ENCODE results near the gene IRF9.

Gene IRF9

GRCh38 chr14:24179294-24179960 is 18.4 kb downstream of the IRF9 start:
- DNase-seq = no peak

GRCh38 chr14:24179961-24180796 is 19.1 kb downstream of the IRF9 start:
- peak; percentile 94 for DNase-seq

- no peak for DNase-seq
Observed at GRCh38 chr14:24181371-24182077, 20.5 kb downstream of the IRF9 start.

GRCh38 chr14:24182110-24182882 is 21.2 kb downstream of the IRF9 start:
- no peak for DNase-seq

- no peak for DNase-seq
Observed at GRCh38 chr14:24183014-24183481, 22.0 kb downstream of the IRF9 start.

GRCh38 chr14:24184104-24184970 is 23.3 kb downstream of the IRF9 start:
- DNase-seq = no peak

GRCh38 chr14:24185026-24185425 is 24.0 kb downstream of the IRF9 start:
- DNase-seq = no peak

- DNase-seq = no peak
Observed at GRCh38 chr14:24185741-24186140, 24.7 kb downstream of the IRF9 start.

GRCh38 chr14:24186831-24187538 is 25.9 kb downstream of the IRF9 start:
- DNase-seq = no peak

- no peak for DNase-seq
Observed at GRCh38 chr14:24187539-24187915, 26.5 kb downstream of the IRF9 start.

GRCh38 chr14:24188251-24189058 is 27.4 kb downstream of the IRF9 start, which contains the start of gene IPO4:
TSS of gene IPO4 (minus strand) at chr14:24188816. CDS start at chr14:24188787, 29 bp downstream.
- peak; percentile 95 for DNase-seq

GRCh38 chr14:24189059-24189375 is 28.0 kb downstream of the IRF9 start:
- DNase-seq = no peak

GRCh38 chr14:24189460-24189859 is 28.4 kb downstream of the IRF9 start:
- no peak for DNase-seq

- DNase-seq = no peak
Observed at GRCh38 chr14:24190416-24190815, 29.4 kb downstream of the IRF9 start.

GRCh38 chr14:24192933-24193332 is 31.9 kb downstream of the IRF9 start:
- no peak for DNase-seq

- no peak for DNase-seq
Observed at GRCh38 chr14:24194186-24194872, 33.3 kb downstream of the IRF9 start.

GRCh38 chr14:24194873-24195185 is 33.8 kb downstream of the IRF9 start:
- DNase-seq = no peak

- DNase-seq = peak; percentile 59
Observed at GRCh38 chr14:24195186-24196070, 34.4 kb downstream of the IRF9 start, which contains the start of gene TM9SF1. TSS of gene TM9SF1 (minus strand) at chr14:24195441. CDS start at chr14:24195019, 422 bp downstream.
